ENCODE results near the gene LDHAL6B.

Gene LDHAL6B

DNA sequence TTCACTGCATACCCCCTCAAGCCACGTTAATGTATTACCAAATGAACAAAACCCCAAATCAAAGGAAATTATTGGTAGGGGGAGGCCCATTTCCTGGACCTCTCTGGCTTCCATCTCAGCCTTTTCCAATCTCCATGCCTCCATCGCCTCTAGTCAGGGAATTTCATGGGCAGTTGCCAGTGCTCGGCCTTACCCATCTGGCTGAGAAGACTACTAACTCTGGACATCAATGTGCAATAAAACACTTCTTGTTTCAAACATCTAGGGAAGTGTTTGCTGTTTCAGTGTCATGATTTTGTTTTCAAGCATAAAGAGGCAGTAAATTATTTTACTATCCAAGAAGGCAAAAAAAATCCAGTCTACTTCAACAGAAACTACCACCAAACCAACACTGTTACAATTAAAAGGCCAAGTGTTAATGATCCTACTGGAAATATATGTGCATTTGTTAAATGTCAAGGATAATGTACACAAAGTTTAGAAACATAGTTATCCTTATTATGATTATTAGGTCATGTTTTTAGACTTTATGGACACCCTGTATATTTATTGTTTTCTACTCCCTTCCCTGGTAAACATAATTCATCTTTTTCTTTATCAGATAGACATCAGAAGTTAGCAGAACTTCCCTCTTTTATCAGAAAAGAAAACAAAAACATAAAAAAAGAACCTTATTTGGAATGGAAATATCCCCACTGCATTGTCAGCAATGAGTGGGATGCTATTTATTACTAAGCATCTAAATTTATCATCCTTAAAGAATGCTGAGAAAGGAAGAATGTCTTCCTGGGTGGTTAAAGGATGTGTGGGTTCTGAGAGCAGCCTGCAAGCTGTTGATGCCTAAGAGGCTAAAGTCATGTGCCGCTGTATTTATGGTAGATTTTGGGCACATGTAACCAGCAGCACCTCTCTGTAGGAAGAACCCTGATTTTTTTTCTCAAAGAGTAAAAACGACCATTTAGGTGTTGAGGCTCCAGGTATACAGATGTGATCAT, 15.2 kb downstream of the LDHAL6B start:
- no peak for DNase-seq

DNA sequence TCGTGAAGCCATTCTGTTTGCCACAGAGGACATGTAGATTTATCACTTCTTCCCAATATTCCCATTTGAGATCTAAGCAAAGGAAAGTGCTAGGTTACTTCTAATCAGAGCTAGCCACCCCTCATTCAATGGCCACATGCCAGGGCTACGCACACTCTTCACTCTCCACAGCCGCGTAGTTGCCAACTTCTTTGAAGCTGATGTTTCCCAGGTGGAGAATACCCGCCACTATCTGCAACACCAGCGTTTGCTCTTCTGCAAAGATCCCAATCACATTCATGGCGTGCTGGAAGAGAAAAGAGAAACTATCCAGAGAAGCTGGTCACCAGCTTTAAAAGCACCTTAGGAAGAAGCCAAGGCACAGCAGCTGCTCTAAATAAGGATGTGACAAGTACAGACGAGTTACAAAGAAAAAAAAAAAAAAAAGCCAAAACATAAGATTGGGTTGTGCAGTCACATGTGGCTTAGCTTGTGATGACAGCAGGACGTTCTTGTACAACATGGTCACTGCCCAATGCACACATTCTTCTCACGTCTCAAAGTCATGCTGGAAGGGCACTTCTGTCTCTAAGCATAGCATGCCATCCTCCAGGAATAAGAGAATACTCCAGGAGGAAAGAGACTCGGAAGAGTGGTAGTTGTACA, 16.4 kb downstream of the LDHAL6B start:
- no peak for DNase-seq

DNA sequence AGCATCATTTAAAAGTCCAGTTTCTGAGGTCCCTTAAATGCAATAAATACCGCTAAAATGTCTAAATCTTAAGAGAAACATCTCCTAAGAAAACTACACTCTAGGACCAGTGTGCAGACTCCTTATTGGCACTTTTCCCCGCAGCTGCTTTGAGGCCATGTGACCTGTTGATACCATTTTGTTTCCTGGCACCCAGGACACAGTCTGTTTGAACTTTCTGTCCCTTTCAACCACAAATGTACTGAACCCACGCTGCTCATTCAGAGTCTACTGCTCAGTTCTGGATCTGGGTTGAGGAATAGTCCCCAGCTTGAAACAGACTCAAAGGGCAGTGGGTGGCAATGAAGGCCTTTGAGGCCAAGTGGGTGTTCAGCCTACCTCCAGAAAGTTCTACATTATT, 17.1 kb downstream of the LDHAL6B start:
- DNase-seq: no peak

DNA sequence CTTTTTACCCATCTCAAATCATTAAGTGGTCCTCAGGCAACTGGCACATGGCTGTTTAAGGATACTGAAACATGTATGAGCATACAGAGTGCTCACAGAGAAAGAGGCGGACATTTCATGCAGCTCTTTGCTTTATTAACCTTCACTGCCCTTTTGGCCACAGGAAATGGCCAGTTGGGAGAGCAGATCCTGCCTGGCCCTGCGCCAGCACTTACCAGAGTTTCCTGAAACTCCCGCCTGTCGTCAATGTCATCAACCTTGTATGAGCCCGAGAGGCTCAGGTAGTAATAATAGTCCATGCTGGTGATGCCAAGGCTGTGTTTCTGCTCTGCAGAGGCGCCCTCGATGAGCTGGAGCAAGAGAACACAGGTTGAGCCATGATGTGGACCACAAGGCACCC, 17.8 kb downstream of the LDHAL6B start:
- DNase-seq: no peak

DNA sequence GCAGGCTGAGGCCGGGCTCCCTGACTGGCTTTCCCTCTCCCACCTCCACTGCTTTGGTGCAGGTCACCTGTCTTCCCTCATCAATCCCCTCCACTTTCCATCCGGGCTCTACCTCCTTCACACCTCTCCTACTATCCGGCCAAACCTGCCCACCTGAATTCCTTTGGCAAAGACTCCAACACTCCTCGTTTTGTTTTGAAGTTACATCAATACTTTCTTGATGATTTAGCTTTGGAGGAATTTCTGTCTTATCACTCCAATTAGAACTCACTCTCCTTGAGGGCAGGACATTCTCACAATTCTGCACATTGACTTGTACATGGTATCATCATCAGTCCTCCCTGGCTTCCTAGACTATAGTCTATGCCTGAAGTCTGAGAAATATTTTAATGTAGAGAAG, 20.4 kb downstream of the LDHAL6B start:
- DNase-seq: no peak

DNA sequence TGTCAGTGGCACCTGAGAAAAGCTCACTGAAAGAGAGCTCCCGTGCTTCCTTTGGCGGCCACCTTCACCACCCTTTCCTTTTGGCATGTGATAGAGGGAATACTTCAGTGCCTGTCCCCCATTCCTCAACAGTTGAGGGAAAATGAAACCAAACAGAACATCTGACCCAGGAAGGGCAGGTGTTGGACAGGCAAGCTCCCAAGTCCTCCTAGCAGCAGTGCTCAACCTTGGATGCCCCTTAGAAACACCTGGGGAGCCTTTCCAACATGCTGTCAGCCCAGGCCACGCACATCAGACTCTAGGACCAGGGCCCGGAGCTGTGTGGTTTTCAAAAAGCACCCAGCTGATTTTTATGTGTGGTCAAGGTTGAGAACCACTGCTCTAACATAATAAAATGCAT, 22.4 kb downstream of the LDHAL6B start:
- DNase-seq: no peak

DNA sequence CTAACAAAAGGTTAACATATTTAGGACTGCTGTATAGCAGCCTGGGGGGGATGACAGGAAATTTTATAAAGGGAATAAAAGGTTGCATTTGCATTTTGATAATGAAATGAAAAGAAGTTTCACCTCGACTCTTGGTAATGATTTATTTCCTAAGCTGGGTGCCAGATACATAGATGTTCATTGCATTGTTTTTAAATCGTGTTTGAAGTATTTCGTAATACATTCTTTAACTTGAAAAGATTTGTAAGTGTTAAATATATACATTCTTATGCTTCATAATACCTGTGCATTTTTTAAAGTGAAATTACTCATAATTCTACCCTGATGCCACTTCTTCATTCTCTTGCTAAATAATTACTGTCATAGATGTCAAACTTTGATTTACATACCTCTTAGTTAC, 22.8 kb downstream of the LDHAL6B start:
- no peak for DNase-seq

DNA sequence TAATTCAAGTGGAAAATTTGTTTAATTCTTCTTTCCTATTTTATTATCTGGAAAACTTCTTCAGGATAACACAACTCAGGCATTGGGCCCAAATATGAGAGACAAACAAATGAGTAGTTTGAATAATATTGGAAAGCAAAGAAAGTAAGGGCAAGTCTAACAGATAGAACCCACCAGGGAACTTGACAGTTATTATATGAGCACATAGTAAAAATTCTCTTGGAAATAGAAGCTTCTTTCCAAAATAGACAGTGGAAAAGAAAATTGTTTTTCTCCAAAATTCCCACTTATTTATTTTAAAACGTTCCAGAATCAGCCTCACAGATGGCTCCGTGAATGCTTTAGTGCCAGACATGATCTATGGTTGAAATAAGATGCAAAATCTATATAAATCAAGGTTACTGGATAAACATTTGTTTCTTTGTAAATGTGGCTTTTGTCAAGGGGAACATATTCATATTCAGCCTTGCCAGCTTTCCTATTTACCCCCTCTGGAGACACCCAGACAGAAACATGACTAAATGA, 23.9 kb downstream of the LDHAL6B start:
- DNase-seq: no peak

DNA sequence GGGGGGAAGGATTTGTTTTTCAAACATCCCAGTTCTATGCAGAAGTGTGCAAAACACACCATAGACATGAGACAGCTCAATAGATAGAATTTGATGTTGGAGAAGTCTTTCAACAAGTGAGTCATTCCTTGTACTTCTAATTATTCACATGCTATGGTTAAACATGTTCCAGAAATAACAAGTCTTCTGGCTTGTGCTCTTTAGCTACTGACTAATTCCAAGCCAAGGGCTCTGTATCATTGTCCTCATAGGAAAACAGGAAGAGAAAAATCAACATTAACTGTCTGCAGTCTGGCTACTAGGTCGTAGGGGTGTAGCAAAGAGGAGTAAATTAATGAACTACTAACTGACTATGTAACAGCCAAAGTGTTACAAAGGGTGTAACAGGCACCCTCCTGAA, 25.8 kb downstream of the LDHAL6B start:
- DNase-seq: no peak

DNA sequence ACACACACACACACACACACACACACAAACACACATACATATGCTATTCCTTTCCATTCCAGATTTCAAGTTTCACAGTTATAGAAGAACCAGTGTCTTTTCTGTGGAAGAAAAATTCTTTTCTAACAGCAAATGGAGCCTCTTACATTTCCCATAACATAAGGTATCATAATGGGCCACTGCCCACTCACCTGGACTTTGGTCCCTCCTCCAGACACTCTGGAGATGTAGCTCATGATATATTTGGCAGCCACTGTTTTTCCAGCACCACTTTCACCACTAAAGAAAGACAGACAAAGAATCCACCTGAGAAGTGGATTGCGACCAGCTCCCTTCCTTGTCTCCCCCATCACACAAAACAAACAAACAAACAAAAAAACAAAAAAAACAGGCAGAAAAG, 29.8 kb downstream of the LDHAL6B start:
- DNase-seq: no peak

DNA sequence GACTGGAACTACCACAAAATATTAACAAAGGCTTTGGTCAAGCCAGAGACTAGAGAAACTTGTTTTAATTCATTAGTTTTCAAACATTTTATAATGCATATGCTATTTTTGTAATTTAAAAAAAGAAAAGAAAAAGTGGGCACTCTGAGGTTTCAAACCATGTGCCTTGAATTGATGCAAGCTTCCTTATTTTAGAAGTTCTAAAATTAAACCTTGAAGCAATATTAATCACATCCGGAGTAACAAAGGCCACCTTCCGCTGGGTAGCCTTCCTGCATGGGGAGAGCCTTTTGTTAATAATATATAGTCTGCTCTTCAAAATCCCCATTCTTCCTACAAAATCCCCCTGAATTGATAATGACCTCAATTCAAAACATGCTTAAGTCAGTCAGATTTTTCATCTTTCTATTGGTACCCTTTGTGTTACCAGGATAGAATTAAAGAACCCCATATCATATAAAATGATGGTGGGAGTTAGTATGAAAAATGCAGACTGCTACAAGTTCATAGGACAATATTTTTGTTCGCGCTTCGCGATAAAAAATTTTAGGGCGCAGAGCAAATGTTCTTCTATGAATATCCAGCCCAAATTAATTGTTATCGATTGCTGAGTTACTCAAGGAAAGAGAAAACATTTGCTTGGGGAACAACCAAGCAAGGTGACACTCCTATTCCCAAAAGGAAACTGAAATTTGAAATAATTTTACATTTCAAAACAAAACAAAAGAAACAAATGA, 30.6 kb downstream of the LDHAL6B start:
- DNase-seq: no peak

DNA sequence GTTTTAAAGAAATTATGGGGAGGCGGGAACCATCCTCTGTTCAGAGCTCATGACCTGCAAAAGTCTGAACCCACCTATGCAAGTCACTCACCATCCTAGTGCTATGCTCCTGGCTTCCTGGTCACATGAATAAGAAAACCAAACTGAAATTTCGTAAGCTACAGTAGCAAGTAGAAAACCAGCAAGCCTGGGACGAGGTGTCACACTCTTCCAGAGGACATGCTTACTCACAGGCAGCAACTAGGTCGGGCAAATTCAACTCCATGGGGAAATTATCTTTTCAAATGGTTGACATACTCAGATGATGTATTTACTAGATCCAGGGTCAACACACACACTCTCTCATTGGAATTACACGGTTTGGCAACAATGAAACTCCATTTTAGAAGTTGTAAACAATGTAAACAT, 31.3 kb downstream of the LDHAL6B start:
- no peak for DNase-seq

DNA sequence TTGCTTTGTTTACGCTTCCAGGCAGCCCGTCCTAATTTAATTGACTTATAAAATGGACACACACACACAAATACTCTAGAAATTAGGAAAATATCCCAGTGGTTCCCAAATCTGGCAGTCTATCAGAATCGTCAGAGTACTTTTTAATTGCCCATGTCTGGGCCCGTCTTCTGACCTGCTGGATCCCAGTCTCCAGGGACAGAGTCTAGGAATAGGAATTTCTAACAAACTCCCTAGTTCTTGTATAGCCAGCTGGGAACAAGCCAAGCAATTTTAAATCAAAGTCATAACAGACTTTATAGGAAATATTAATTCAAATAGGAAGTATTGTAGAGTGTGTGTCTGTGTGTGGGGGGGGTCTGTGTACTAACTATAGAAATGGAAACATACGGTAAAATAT, 33.4 kb downstream of the LDHAL6B start:
- no peak for DNase-seq

DNA sequence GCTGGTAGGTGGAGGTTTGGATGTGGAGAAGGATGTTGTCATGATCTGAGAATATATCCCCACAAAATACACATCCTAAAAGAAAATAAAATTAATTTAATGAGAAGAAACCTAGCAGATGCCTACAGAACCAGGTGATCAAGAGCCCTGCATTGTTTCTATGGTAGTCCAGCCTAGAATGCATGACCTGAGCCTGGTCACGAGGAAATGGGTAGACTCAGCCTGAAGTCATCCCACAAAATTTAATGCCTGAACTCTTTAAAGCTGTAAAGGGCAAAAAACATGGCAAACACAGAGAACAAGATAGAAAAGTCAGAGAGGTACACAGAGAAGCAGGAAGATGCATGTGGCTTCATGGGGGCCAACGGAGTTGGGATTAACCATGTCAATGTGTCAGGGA, 36.0 kb downstream of the LDHAL6B start:
- DNase-seq: no peak

DNA sequence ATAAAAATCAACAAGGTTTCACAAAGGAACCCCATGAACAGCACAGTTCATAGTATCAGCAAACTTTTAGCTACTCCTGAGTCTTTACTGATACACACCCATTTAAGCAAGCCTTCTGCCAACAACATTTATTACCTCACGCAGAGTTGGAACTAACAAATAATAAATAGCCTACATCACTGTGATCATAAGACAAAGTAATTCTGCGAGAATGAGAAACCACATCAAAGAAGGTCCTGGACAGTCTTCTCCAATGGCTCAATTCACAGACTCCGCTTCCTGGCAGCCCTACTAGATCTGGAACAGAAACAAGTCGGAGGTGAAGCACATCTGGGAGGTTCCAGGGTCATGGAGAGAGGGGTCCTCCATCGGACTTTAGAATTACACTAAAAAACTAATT, 37.0 kb downstream of the LDHAL6B start:
- no peak for DNase-seq

DNA sequence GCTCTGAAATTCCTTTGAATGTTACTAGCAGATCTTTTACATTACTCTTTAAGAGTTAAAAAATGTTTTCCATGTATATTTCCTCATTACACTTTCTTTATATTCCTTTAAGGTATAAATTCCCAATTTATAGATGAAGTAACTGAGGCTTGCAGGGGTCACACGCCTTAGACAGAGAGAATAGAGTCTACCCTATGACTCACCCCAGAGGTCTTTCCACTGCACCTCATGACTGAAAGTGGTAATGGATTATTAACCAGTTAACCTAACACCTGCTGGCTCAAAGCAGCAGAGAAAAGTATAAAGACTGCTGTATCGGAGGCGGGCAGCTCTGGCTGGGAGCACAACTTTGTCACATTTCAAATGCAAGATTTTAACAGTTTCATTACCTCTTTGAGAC, 37.7 kb downstream of the LDHAL6B start:
- no peak for DNase-seq

DNA sequence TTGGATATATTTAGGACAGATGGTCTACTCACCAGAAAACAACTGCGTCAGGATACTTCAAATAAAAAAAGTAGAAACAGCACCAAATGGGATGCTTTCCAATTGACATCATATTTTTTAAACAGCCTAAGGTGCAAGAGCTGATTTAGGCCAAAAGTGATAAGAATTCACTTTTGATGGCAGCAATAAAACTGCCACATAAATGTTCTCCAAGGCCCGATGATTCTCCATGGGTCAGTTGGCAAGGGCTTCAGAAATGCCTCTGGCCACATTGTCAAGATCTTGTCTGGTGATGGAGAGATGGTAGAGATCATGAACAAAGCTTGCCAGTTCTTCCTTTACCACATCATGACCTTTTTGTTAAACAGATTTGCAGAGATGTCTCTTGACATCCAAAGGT, 38.9 kb downstream of the LDHAL6B start:
- DNase-seq: no peak

DNA sequence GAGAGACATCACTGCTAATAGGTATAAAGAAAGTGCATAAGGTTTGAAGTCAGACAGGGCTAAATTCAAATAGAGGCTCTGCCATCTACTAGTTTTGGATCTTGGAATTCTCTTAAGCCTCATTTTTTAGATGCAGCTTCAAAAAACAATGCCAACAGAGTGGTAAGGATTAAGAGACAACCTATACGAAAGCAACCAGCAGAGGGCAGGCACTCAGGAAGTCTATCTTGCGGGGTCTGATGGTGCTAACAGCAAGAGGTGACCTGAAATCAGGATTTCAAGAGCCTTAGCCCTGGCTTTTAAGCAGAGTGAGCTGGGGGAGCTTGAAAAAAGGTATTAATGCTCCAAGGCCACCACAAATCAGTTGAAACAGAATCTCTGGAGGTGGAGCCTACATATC, 40.7 kb downstream of the LDHAL6B start:
- DNase-seq: peak; percentile 77

DNA sequence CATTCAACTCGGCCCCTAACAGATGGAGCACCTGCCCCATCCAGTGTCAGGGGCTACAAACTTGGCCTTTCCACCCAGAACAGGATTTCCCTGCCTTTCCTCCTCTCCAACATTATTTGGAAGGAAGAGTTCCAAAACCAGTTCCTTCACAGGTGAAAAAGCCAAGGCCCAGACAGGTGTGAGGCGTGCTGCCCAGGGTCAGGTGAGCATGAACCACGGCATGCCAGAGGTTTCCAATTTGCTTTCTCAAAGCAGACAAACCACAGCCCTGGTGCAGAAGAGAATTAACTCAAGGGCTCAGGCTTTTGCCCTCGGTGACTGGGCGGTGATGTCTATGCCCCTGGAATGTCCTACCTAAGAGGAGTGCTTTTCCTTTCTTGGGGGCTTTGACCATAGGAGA, 43.2 kb downstream of the LDHAL6B start:
- DNase-seq: no peak

DNA sequence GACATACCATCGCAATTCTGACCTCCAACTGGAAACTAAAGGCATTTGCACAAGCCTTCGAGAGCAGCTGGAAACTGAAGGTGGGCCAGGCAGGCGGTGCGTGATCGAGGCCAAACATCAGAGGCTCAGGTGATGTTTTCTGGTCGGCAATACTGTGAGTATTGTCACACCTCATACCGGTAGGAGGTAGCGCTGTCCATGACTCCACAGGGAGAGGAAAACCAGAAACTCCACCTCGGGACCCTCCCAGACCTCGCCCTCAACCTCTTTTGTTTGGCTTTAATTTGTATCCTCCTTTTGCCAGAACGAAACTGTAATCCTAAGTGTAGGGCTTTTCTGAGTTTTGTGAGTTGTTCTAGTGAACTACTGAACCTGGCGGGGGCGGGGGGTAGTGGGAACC, 43.6 kb downstream of the LDHAL6B start:
- DNase-seq: no peak

DNA sequence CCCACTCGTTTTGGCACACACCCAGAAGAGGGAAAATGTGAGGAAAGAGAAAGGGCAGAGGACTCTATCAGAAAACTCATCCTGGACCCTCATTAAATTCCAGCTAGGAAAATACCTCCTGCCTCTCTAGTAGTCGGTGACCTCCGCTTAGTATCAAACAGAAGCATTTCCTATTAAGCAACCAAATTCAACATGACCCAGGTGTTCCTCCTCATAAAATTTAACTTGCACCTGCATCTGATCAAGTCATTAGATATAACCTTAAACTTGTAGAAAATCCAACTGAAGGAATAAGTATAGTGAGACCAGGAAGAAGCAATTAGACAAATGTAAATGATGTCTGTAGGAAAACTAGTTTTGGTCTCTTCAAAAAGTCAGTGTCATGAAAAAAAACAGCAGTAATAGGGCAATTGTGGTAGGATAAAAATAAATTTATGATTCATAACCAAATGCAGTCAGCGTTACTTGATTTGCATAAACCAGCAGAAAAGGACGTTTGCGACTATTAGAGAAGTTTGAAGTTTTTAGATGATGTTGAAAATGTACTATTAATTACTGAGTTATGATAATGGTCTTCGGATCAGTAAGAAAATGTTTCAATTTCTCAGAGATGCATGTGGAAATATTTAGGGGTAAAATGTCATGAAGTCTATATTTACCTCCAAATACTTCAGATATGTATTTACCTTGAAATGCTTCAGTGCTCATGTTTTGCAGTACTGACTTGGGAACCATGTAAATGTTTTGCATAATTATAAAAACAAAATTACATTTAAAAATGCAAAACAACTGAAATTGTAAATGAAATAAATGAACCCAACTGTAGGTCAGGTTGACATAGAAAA, 44.6 kb downstream of the LDHAL6B start:
- DNase-seq: no peak

DNA sequence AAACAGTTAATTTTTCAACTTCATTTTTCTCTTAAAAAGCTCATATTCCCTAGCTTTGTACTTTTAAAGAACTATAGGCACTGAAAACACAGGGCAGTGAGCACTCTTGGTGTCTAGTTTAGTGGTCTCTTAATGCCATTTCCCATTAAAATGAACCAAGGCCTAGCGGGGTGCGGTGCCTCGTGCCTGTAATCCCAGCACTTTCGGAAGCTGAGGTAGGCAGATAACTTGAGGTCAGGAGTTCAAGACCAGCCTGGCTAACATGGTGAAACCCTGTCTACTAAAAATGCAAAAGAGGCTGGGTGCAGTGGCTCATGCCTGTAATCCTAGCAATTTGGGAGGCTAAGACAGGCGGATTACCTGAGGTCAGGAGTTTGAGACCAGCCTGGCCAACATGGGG, 45.5 kb downstream of the LDHAL6B start:
- DNase-seq: no peak
